A549 (cell line): Measurements from ENCODE around the gene PEPD.

ENCODE experiments used
- ZNF302 ChIP-seq: fragments of 250-450 bp; sonication (Bioruptor Pico); IDR thresholded peaks from 2 replicates; pipeline ENCODE4 v1.9.0; 2021; ENCODE audit warnings: inconsistent platforms, mild to moderate bottlenecking, moderate library complexity
- TF ChIP-seq, protein P1 (sequence below): fragments of >200 bp; sonication (Bioruptor Twin); formaldehyde crosslinking; IDR thresholded peaks from 3 replicates; pipeline ENCODE4 v1.5.1; 2016

DNA sequence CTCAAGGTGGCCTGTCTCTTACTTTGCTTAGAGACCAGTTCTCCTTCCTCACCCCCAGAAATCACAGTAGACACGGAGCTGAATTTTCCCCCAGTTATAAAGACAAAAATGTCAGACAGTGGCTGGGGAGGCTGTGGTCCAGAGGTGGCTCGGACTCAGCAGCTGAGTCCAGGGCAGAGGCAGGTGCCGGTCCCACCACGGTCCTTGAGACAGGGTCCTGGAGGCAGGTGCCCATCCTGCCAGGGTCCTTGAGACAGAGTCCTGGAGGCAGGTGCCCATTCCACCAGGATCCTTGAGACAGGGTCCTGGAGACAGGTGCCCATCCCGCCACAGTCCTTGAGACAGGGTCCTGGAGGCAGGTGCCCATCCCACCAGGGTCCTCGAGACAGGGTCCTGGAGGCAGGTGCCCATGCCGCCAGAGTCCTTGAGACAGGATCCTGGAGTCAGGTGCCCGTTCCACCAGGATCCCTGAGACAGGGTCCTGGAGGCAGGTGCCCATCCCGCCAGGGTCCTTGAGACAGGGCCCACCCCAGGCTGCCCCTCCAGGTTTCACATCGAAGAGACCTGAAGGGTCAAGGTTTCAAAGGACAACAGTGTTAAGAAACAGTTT, 23.1 kb downstream of the PEPD start:
- TF ChIP-seq, protein P1, sequence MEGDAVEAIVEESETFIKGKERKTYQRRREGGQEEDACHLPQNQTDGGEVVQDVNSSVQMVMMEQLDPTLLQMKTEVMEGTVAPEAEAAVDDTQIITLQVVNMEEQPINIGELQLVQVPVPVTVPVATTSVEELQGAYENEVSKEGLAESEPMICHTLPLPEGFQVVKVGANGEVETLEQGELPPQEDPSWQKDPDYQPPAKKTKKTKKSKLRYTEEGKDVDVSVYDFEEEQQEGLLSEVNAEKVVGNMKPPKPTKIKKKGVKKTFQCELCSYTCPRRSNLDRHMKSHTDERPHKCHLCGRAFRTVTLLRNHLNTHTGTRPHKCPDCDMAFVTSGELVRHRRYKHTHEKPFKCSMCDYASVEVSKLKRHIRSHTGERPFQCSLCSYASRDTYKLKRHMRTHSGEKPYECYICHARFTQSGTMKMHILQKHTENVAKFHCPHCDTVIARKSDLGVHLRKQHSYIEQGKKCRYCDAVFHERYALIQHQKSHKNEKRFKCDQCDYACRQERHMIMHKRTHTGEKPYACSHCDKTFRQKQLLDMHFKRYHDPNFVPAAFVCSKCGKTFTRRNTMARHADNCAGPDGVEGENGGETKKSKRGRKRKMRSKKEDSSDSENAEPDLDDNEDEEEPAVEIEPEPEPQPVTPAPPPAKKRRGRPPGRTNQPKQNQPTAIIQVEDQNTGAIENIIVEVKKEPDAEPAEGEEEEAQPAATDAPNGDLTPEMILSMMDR: no peak
- no peak for TF ChIP-seq ZNF302
